Measurements from ENCODE around the gene BAX.
"Not testable (repeated sequence)": the region's sequence is repeated elsewhere in the genome, so short reads cannot be mapped to it uniquely, and the experiment has no call there.

Gene BAX

DNA sequence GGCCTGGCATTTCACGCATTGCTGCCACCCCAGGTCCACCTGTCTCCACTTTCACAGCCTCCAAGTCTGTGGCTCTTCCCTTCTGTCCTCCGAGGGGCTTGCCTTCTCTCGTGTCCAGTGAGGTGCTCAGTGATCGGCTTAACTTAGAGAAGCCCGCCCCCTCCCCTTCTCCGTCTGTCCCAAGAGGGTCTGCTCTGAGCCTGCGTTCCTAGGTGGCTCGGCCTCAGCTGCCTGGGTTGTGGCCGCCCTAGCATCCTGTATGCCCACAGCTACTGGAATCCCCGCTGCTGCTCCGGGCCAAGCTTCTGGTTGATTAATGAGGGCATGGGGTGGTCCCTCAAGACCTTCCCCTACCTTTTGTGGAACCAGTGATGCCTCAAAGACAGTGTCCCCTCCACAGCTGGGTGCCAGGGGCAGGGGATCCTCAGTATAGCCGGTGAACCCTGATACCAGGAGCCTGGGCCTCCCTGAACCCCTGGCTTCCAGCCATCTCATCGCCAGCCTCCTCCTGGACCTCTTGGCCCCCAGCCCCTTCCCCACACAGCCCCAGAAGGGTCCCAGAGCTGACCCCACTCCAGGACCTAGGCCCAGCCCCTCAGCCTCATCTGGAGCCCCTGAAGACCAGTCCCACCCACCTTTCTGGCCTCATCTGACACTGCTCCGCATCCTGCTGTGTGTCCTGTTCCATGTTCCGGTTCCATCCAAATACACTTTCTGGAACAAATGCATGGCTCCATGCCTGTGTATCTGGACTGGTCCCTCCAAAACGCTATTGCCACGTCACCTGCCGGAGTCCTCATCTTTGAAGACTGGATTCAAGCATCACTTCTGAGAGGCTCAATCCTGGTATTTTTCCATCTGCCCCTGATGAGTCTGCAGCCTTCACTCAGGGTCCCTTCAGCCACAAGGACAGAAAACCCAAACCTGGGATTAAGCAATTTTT lies 31.9 kb upstream of the BAX start:
- no peak overlapping the region for H3K4me3 ChIP-seq (ENCODE audit: low read length)
- no peak for TF ChIP-seq ZNF274 (IDR thresholded peaks at IDR 0.05; ENCODE audit: low read depth, low read length)

DNA sequence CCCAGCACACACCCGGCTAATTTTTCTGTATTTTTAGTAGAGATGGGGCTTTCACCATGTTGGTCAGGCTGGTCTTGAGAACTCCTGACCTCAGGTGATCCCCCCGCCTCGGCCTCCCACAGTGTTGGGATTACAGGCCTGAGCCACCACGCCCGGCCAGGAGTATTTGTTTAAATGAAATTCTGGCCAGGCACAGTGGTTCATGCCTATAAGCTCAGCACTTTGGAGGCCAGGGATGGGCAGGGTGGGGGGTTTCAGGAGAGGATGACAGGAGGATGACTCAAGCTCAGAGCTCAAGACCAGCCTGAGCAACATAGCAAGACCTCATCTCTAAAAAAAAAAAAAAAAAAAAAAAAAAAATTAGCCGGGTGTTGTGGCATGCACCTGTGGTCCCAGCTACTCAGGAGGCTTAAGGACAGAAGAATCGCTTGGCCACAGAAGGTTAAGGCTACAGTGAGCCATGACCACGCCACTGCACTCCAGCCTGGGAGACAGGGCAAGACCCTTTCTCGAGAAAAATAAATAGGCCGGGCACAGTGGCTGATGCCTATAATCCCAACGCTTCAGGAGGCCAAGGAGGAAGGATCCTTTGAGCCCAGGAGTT lies 29.3 kb upstream of the BAX start:
- H3K4me3 ChIP-seq (ENCODE audit: low read length), result no peak overlapping the region
- no peak for TF ChIP-seq ZNF274 (IDR thresholded peaks at IDR 0.05; ENCODE audit: low read depth, low read length)

DNA sequence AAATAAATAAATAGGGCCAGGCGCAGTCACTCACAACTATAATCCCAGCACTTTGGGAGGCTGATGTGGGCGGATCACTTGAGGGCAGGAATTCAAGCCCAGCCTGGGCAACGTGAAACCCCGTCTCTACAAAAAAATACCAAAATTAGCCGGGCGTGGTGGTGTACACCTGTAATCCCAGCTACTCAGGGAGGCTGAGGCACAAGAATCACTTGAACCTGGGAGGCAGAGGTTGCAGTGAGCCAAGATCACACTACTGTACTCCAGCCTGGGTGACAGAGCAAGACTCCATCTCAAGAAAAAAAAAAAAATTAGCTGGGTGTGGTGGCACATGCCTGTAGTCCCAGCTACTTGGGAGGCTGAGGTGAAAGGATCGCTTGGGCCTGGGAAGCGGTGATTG lies 28.8 kb upstream of the BAX start:
- H3K4me3 ChIP-seq (ENCODE audit: low read length), result not testable (repeated sequence)

DNA sequence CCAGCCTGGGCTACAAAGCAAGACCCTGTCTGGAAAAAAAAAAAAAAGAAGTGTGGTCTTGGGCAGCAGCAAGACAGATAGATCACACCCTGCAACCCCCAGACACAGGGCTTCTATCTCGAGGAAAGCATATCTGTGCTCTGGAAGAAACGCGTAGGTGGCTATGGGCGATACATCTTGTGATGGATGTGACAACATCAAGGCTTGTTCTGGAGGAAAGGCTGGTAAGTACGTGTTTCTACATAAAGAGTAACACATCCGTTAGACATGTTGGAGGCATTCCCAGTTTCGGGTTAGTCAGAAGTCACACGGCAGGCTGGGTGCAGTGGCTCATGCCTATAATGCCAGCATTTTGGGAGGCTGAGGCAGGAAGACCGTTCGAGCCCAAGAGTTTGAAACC lies 27.8 kb upstream of the BAX start:
- no peak for TF ChIP-seq ZNF274 (IDR thresholded peaks at IDR 0.05; ENCODE audit: low read depth, low read length)
- H3K4me3 ChIP-seq (ENCODE audit: low read length), result no peak overlapping the region

DNA sequence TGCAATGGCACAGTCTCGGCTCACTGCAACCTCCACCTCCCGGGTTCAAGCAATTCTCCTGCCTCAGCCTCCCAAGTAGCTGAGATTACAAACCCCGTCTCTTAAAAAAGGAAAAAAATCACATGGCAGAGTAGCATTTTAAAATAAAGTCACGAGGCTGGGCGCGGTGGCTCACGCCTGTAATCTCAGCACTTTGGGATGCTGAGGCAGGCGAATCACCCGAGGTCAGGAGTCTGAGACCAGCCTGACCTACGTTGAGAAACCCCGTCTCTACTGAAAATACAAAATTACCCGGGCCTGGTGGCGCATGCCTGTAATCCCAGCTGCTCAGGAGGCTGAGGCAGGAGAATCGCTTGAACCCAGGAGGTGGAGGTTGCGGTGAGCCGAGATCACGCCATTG lies 27.0 kb upstream of the BAX start:
- H3K4me3 ChIP-seq (ENCODE audit: low read length), result not testable (repeated sequence)

DNA sequence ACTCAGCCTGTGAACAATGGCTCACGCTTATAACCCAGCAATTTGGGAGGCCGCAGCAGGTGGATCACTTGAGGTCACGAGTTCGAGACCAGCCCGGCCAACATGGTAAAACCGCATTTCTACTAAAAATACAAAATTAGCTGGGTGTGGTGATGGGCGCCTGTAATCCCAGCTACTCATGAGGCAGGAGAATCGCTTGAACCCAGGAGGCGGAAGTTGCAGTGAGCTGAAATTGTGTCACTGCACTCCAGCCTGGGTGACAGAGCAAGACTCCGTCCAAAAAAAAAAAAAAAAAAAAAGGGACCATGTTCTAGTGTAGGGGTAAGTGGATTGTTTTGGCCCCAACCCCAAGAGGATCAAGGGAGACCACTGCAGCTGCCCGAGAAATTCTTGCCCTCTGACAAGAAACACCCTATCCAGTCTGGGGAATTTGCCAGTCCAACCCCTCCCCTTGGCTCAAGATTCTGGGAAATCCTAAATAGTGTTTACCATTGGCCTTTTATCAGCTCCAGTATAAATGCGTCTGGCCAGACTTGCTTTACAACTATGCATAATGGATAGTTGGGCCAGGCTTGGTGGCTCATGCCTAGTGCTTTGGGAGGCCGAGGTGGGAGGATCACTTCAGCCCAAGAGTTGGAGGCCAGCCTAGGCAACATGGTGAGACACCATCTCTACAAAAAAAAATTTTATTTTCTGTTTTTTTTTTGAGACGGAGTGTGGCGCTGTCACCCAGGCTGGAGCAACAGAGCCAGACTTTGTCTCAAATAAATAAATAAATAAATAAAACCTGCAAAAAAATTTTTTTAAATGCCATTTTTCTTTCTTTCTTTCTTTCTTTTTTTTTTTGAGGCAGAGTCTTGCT lies 26.3 kb upstream of the BAX start:
- no peak overlapping the region for H3K4me3 ChIP-seq (ENCODE audit: low read length)
- no peak for TF ChIP-seq ZNF274 (IDR thresholded peaks at IDR 0.05; ENCODE audit: low read depth, low read length)

DNA sequence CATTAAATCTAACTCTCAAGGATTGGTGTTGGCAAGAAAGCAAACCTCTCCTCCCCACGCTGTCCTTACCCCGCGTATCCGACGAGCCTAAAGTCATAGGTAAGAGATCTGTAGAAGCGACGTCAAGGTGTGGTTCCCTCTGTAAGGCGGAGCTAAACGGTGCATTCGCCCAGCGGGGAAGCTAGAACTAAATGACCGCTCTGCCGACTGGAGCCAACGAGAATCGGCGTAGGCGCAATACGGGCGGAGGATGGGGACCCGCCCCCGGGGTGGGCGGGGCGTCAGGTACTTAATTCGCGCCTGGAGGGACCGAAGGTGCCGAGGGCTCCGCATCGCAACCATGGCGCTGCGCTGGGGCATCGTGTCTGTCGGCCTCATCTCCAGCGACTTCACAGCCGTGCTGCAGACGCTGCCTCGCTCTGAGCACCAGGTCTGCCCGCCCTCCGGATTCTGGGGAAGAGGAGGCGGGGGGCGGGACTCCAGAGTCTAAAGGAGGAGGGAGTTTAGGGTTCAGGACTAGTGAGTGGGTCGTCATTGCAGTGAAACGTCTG lies 21.2 kb upstream of the BAX start, which contains the start of gene DHDH:
TSS of gene DHDH (plus strand) at position 318 of the 551 bp plus-strand sequence. CDS start at position 341, 23 bp downstream.
- peak within 1 kb of the TSS; percentile 1; the same call in 1 of the 2 replicates for H3K4me3 ChIP-seq (ENCODE audit: low read length)
- no peak for TF ChIP-seq ZNF274 (IDR thresholded peaks at IDR 0.05; ENCODE audit: low read depth, low read length)

DNA sequence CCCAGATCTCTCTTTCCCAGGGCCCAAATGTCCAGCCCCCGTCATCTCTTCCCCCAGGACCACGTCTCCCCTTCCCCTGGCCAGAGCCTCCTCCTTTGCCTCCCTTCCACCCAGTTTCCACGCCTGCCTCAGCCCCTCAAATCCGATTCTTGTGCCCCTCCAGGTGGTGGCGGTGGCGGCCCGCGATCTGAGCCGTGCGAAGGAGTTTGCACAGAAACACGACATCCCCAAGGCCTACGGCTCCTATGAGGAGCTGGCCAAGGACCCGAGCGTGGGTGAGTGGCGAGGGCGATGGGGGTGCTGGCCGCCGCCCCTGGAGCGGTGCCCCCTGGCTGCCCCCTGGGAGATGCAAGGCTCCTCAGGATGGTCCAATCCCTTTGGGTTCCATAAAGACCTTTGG lies 19.8 kb upstream of the BAX start:
- TF ChIP-seq ZNF274 (IDR thresholded peaks at IDR 0.05; ENCODE audit: low read depth, low read length), result no peak
- no peak overlapping the region for H3K4me3 ChIP-seq (ENCODE audit: low read length)

DNA sequence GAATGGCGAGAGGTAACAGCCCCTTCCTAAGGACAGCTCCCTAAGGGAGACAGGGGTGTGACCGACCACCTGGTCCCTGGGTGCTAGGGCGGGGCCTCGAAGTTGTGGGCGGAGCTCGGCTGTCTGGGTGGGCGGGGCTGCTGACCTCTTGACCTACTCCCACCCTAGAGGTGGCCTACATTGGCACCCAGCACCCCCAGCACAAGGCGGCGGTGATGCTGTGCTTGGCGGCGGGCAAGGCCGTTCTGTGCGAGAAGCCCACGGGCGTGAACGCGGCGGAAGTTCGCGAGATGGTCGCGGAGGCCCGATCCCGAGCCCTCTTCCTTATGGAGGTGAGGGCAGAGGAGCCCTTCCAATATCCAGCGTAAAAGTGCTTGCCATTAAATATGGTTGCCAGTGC lies 18.8 kb upstream of the BAX start:
- no peak overlapping the region for H3K4me3 ChIP-seq (ENCODE audit: low read length)
- TF ChIP-seq ZNF274 (IDR thresholded peaks at IDR 0.05; ENCODE audit: low read depth, low read length), result no peak

DNA sequence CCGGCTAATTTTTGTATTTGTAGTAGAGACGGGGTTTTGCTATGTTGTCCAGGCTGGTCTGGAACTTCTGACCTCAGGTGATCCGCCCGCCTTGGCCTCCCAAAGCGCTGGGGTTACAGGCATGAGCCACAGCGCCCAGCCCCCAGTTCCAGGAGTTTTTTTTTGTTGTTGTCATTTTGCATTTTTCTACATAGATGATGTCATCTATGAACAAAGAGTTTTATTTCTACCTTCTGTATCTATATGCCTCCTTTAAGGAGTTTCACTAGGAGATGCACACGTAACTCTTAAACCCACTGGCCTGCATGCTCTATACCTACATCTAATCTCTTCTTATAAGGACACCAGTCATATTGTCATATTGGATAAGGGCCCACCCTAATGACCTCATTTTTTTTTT lies 16.4 kb upstream of the BAX start:
- H3K4me3 ChIP-seq (ENCODE audit: low read length), result no peak overlapping the region
- TF ChIP-seq ZNF274 (IDR thresholded peaks at IDR 0.05; ENCODE audit: low read depth, low read length), result no peak

DNA sequence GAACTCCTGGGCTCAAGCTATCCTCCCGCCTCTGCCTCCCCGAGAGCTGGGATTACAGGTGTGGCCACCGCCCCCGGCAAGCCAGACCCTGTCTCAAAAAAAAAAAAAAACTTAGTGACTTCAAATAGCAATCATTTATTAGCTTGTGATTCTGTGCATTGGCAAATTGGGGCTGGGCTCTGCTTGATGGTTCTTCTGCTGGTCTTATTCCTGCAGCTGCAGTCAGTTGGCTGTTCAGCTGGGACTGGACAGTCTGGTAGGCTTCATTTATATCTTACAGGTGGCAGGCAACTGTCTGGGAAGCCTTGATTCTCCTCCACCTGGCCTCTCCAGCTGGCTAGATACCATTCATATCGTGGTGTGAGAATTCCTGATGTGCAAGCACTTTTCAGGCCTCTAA lies 13.8 kb upstream of the BAX start:
- TF ChIP-seq ZNF274 (IDR thresholded peaks at IDR 0.05; ENCODE audit: low read depth, low read length), result no peak
- no peak overlapping the region for H3K4me3 ChIP-seq (ENCODE audit: low read length)

DNA sequence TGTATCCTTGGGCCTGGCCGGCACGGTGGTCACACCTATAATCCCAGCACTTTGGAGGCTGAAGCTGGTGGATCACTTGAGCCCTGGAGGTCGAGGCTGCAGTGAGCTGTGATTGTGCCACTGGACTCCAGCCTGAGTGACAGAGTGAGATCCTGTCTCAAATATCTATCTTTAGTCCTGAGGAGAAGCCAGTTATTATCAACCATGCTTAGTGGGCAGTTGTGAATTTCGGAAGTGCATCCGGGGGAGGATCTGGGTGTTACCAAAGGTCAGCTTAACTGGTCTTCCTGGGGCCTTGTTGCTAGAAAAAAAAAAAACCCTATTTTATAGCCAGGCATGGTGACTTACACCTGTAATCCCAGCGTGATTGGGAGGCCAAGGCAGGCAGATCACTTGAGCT lies 11.6 kb upstream of the BAX start:
- no peak for TF ChIP-seq ZNF274 (IDR thresholded peaks at IDR 0.05; ENCODE audit: low read depth, low read length)

DNA sequence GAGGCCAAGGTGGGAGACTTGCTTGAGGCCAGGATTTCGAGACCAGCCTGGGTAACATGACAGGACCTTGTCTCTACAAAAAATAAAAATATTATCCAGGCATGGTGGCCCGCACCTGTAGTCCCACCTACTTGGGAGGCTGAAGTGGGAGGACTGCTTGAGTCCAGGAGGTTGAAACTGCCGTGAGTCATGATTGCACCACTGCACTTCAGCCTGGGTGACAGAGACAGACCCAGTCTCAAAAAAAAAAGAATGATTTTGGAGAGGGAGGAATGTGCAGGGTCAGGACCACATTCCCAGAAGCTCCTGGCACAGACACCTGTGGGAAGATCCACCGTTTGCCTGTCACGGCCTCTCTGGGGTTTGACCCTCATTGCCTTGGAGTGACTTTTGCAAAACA lies 9.3 kb upstream of the BAX start:
- no peak overlapping the region for H3K4me3 ChIP-seq (ENCODE audit: low read length)
- no peak for TF ChIP-seq ZNF274 (IDR thresholded peaks at IDR 0.05; ENCODE audit: low read depth, low read length)

More for the DNA sequence above, 11.6 kb upstream of the BAX start:
- H3K4me3 ChIP-seq (ENCODE audit: low read length), result no peak overlapping the region

DNA sequence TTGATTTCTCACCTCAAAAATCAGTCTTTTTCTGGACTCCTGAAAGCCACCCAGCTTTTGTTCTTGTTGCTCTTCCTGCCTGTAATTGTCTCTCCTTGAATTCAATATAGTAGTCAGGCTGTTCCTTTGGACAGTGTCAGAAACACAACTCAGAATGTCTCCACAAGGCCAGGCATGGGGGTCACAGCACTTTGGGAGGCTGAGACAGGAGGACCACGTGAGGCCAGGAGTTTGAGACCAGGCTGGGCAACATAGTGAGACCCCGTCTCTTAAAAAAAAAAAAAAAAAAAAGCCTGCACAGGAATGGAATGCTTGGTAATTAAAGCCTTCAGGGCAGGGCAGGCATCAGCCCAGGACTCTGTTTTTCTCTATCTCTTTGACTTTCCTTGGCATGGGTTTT lies 8.9 kb upstream of the BAX start:
- H3K4me3 ChIP-seq (ENCODE audit: low read length), result no peak overlapping the region

More for the DNA sequence above, 8.9 kb upstream of the BAX start:
- TF ChIP-seq ZNF274 (IDR thresholded peaks at IDR 0.05; ENCODE audit: low read depth, low read length), result no peak
